AG09309 (cell line): Measurements from ENCODE around the gene PRSS36.
"Not testable (repeated sequence)": the region's sequence is repeated elsewhere in the genome, so short reads cannot be mapped to it uniquely, and the experiment has no call there.

Source experiments
- DNase-seq: peaks from one replicate; pipeline ENCODE4 v3.0.0-alpha.2; 2010; ENCODE audit warnings: low read depth
- H3K4me3 ChIP-seq: 2 replicates; pipeline ENCODE4 v1.5.1; 2011; ENCODE audit warnings: mild to moderate bottlenecking, low read depth, low read length, moderate library complexity; ENCODE audit not compliant: control insufficient read depth
- CTCF ChIP-seq: IDR thresholded peaks from 2 replicates; pipeline ENCODE4 v1.5.1; 2011; ENCODE audit warnings: mild to moderate bottlenecking, low read depth, low read length, inconsistent platforms; ENCODE audit not compliant: insufficient read depth, control insufficient read depth; ENCODE audit errors: missing control alignments

Gene PRSS36

GRCh38 chr16:31149894-31150890 is at the start of gene PRSS36:
TSS of gene PRSS36 (minus strand) at chr16:31150066. CDS start at chr16:31150035, 31 bp downstream.
- TF ChIP-seq CTCF = no peak
- H3K4me3 ChIP-seq = no peak within 1 kb of the TSS
- DNase-seq = no peak

- no peak overlapping the region for H3K4me3 ChIP-seq
- TF ChIP-seq CTCF = no peak
- no peak for DNase-seq
These were observed 49.7 kb upstream of the PRSS36 start for GRCh38 chr16:31199430-31200041.

GRCh38 chr16:31198207-31198882 is 48.5 kb upstream of the PRSS36 start:
- DNase-seq = no peak
- no peak for TF ChIP-seq CTCF
- H3K4me3 ChIP-seq = no peak overlapping the region

GRCh38 chr16:31196324-31197088 is 46.6 kb upstream of the PRSS36 start:
- H3K4me3 ChIP-seq = no peak overlapping the region
- no peak for TF ChIP-seq CTCF
- no peak for DNase-seq

- H3K4me3 ChIP-seq, DNase-seq: not testable (repeated sequence)
These were observed 46.0 kb upstream of the PRSS36 start for GRCh38 chr16:31195861-31196260.

GRCh38 chr16:31194898-31195297 is 45.0 kb upstream of the PRSS36 start:
- DNase-seq = no peak
- no peak overlapping the region for H3K4me3 ChIP-seq
- no peak for TF ChIP-seq CTCF
